Ovary (tissue), 3 donors: Measurements from ENCODE around the gene C1R.

Experiments used
- CTCF ChIP-seq, 3 donors: fragments of 450-650 bp in 2 of 3; fragments of 200-600 bp in 1 of 3; IDR thresholded peaks; one replicate each; pipeline versions ENCODE4 v1.5.1 to v1.8.0; 2016 to 2022; ENCODE audit warnings: antibody characterized with exemption in 3 of 3, mild to moderate bottlenecking in 1 of 3
- EP300 ChIP-seq: sonication (generic); formaldehyde crosslinking; IDR thresholded peaks from one replicate; pipeline ENCODE4 v1.6.1; 2017; ENCODE audit warnings: antibody characterized with exemption
- POLR2A ChIP-seq: fragments of 450-650 bp; IDR thresholded peaks from one replicate; pipeline ENCODE4 v1.6.1; 2017; ENCODE audit warnings: antibody characterized with exemption, mild to moderate bottlenecking, moderate library complexity
- donor health status: DM: no; HTN: no; CAD: no.

DNA sequence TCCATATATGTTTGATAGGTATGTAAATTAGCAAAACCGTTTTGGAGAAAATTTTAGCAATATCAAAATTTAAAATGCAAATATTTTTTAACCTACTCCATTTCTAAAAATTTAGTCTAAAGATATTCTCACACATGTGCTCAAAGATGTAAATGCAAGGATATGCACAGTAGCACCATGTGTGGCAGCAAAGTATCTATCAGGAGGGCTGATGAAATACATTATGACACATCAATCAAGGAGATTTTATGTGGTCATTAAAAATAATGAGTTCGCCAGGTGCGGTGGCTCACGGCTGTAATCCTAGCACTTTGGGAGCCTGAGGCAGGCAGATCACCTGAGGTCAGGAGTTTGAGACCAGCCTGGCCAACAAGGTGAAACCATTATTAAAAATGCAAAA lies 8.0 kb upstream of the C1R start:
- TF ChIP-seq CTCF (IDR thresholded peaks at IDR 0.05) (no peak), POLR2A (no peak), EP300 (no peak)
